Keratinocyte (primary cell): ENCODE measurements around the gene ATXN8OS. TPM values are rescaled to one million over a fixed set of nuclear protein-coding genes. Genes with fewer than 3 reads are reported as not detected.

Source experiments
- DNase-seq: peaks from one replicate; pipeline ENCODE4 v3.0.0-alpha.2; 2011; ENCODE audit warnings: low read depth, missing footprints, low spot score
- FAIRE-seq: peaks from 2 replicates; lab custom pipeline; 2011; peaks lifted over from hg19 to GRCh38; lab: Jason Lieb, UNC
- H2AFZ ChIP-seq: 2 replicates; pipeline ENCODE4 v1.6.0; 2012; ENCODE audit warnings: low read length, control low read depth, inconsistent platforms; ENCODE audit not compliant: control insufficient read depth
- H3K27ac ChIP-seq: 2 replicates; pipeline ENCODE4 v1.5.1; 2011; ENCODE audit warnings: low read length; ENCODE audit not compliant: control insufficient read depth, insufficient read depth
- H3K27me3 ChIP-seq: 3 replicates; pipeline ENCODE4 v1.6.0; 2011; ENCODE audit warnings: low read length; ENCODE audit not compliant: control insufficient read depth, insufficient read depth; ENCODE audit errors: extremely low read depth
- H3K36me3 ChIP-seq, 2 experiments: 2 replicates in 1 of 2; 3 replicates in 1 of 2; pipeline ENCODE4 v1.5.1; 2011; ENCODE audit warnings: low read length in 2 of 2, mild to moderate bottlenecking in 1 of 2; ENCODE audit not compliant: control insufficient read depth in 2 of 2, insufficient read depth in 2 of 2; ENCODE audit errors: extremely low read depth in 1 of 2
- H3K4me1 ChIP-seq: 3 replicates; pipeline ENCODE4 v1.5.1; 2011; ENCODE audit warnings: low read length; ENCODE audit not compliant: control insufficient read depth, insufficient read depth; ENCODE audit errors: extremely low read depth
- H3K4me2 ChIP-seq: 3 replicates; pipeline ENCODE4 v1.6.0; 2011; ENCODE audit warnings: low read depth, low read length; ENCODE audit not compliant: control insufficient read depth, insufficient read depth; ENCODE audit errors: extremely low read depth
- H3K4me3 ChIP-seq, 3 experiments: fragments of 200-600 bp in 1 of 3; sonication (generic) in 1 of 3; 2 replicates in 2 of 3; 3 replicates in 1 of 3; pipeline ENCODE4 v1.5.1; 2011 to 2016; ENCODE audit warnings: low read length in 3 of 3, mild to moderate bottlenecking in 3 of 3, control low read depth in 2 of 3, inconsistent platforms in 1 of 3, low read depth in 1 of 3, mixed read lengths in 1 of 3, mixed run types in 1 of 3, moderate library complexity in 1 of 3; ENCODE audit not compliant: control insufficient read depth in 2 of 3, insufficient read depth in 2 of 3; ENCODE audit errors: extremely low read depth in 1 of 3
- H3K79me2 ChIP-seq: 2 replicates; pipeline ENCODE4 v1.6.0; 2012; ENCODE audit warnings: low read length; ENCODE audit not compliant: control insufficient read depth, insufficient read depth
- H3K9ac ChIP-seq: 3 replicates; pipeline ENCODE4 v1.6.0; 2011; ENCODE audit warnings: low read length; ENCODE audit not compliant: control insufficient read depth, insufficient read depth; ENCODE audit errors: extremely low read depth
- H3K9me1 ChIP-seq: 3 replicates; pipeline ENCODE4 v1.6.0; 2011; ENCODE audit warnings: low read length; ENCODE audit not compliant: control insufficient read depth, insufficient read depth; ENCODE audit errors: extremely low read depth
- H3K9me3 ChIP-seq: 2 replicates; pipeline ENCODE4 v1.5.1; 2012; ENCODE audit warnings: low read depth, low read length; ENCODE audit not compliant: control insufficient read depth
- H4K20me1 ChIP-seq: 3 replicates; pipeline ENCODE4 v1.6.0; 2011; ENCODE audit warnings: low read length; ENCODE audit not compliant: control insufficient read depth, insufficient read depth; ENCODE audit errors: extremely low read depth
- EZH2 ChIP-seq: IDR thresholded peaks from one replicate; pipeline ENCODE4 v1.6.1; 2012; ENCODE audit warnings: inconsistent platforms, mild to moderate bottlenecking, low read length, moderate library complexity
- dilution Hi-C: fragments of 300-500 bp; cut with MboI; formaldehyde crosslinking; loops from one replicate; pipeline ENCODE4 v1.7.0; 2020; ENCODE audit warnings: low sequenced_read_pairs; ENCODE audit not compliant: extremely low pct_ligation_motif_present
- polyA plus RNA-seq, 5 experiments: library from polyadenylated mRNA; depleted of rRNA in 3 of 5; stranded (reverse) in 3 of 5; stranded (forward) in 1 of 5; unstranded in 1 of 5; fragments of >200 nt; gene quantifications; 1 replicate in 1 of 5; 2 replicates in 3 of 5; 3 replicates in 1 of 5; pipeline versions ENCODE4 v1.2.1 to v1.2.3, GENCODE V29; 2011 to 2012; ENCODE audit warnings: missing spikeins in 2 of 5, low read depth in 1 of 5, low replicate concordance in 1 of 5
- TF ChIP-seq, protein P1 (sequence below), 3 experiments: IDR thresholded peaks in 1 of 3; conservative IDR thresholded peaks in 1 of 3; optimal IDR thresholded peaks in 1 of 3; 2 replicates in 2 of 3; 3 replicates in 1 of 3; pipeline versions ENCODE3 to v1.5.1; 2011; ENCODE audit warnings: low read length in 3 of 3, mild to moderate bottlenecking in 3 of 3, moderate library complexity in 2 of 3, control low read depth in 1 of 3, inconsistent platforms in 1 of 3; ENCODE audit not compliant: insufficient read depth in 2 of 3; ENCODE audit errors: extremely low read depth in 1 of 3

ATXN8OS gene
- polyA plus RNA-seq, 1 donor (not counting 4 experiments of a cell fraction or from before 2014, with no cell fraction given), result not detected

DNA sequence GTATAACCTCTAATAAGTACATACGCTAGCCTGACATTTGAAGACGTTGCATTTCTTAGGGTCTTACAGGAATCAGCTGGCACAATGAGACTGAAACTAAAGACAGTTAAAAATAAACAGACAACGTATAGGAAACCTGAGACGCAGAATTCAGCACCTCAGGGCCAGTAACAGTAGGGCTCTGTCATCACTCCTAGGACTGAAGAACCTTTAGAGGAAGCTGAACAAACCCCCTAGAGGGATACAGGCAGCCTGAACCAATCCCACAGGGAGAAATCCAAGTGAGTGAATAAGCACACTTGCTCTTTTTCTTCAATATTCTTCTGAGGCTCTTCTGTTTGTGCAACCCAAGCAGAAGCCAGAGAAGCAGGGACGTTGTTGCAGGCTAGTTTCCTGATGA lies 54.5 kb downstream of the ATXN8OS start:
- H3K9me1 ChIP-seq, result no peaks in the 10 kb centered on the region
- no peak overlapping the region for H3K4me3 ChIP-seq
- no peak overlapping the region for H2AFZ ChIP-seq
- H3K27me3 ChIP-seq, result no peaks in the 10 kb centered on the region
- no peak for TF ChIP-seq EZH2
- TF ChIP-seq, protein P1, sequence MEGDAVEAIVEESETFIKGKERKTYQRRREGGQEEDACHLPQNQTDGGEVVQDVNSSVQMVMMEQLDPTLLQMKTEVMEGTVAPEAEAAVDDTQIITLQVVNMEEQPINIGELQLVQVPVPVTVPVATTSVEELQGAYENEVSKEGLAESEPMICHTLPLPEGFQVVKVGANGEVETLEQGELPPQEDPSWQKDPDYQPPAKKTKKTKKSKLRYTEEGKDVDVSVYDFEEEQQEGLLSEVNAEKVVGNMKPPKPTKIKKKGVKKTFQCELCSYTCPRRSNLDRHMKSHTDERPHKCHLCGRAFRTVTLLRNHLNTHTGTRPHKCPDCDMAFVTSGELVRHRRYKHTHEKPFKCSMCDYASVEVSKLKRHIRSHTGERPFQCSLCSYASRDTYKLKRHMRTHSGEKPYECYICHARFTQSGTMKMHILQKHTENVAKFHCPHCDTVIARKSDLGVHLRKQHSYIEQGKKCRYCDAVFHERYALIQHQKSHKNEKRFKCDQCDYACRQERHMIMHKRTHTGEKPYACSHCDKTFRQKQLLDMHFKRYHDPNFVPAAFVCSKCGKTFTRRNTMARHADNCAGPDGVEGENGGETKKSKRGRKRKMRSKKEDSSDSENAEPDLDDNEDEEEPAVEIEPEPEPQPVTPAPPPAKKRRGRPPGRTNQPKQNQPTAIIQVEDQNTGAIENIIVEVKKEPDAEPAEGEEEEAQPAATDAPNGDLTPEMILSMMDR (optimal IDR thresholded peaks at IDR 0.05 in 1 of 3, IDR thresholded peaks at IDR 0.05 in 1 of 3, conservative IDR thresholded peaks at IDR 0.05 in 1 of 3; ENCODE audit: extremely low read depth in 1 of 3, insufficient read depth in 2 of 3, low read length in 3 of 3), result no peak
- H3K36me3 ChIP-seq, result no peaks in the 10 kb centered on the region
- H4K20me1 ChIP-seq, result no peaks in the 10 kb centered on the region
- no peaks in the 10 kb centered on the region for H3K9me3 ChIP-seq
- no peak overlapping the region for H3K27ac ChIP-seq
- no peaks in the 10 kb centered on the region for H3K79me2 ChIP-seq
- no peaks in the 10 kb centered on the region for H3K4me1 ChIP-seq
- FAIRE-seq (no peak), DNase-seq (no peak)
- no peak overlapping the region for H3K9ac ChIP-seq
- H3K4me2 ChIP-seq, result no peak overlapping the region
- dilution Hi-C loops, result no loop called here

DNA sequence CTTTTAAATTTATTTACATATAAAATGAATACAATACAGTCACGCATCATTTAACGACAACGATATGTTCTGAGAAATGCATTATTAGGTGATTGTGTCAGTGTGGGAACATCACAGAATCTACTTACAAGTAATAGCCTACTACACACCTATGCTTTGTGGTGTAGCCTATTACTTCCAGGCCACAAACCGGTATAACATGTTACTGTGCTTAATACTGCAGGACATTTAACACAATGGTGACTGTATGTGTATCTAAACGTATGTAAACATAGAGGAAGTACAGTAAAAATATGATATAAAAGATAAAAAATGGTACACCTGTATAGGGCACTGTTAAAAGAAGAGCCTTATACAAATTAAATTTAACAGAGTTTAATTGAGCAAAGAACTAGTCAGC lies 63.1 kb downstream of the ATXN8OS start:
- FAIRE-seq (no peak), DNase-seq (no peak)
- Histone ChIP-seq H3K4me2 (no peak overlapping the region), H3K27ac (no peak overlapping the region), H3K4me1 (no peaks in the 10 kb centered on the region), H3K27me3 (no peaks in the 10 kb centered on the region), H3K9me1 (no peaks in the 10 kb centered on the region), H2AFZ (no peak overlapping the region), H3K9ac (no peak overlapping the region), H3K36me3 (no peaks in the 10 kb centered on the region), H3K79me2 (no peaks in the 10 kb centered on the region), H4K20me1 (no peaks in the 10 kb centered on the region), H3K4me3 (no peak overlapping the region), H3K9me3 (no peaks in the 10 kb centered on the region)
- dilution Hi-C loops, result no loop called here
- TF ChIP-seq EZH2, result no peak
- TF ChIP-seq, protein P1 (optimal IDR thresholded peaks at IDR 0.05 in 1 of 3, IDR thresholded peaks at IDR 0.05 in 1 of 3, conservative IDR thresholded peaks at IDR 0.05 in 1 of 3; ENCODE audit: extremely low read depth in 1 of 3, insufficient read depth in 2 of 3, low read length in 3 of 3), result no peak
